Stimulated activated naive CD4-positive, alpha-beta T cell (primary cell): ENCODE data around the gene RLN3.
"Not testable (repeated sequence)": the region's sequence is repeated elsewhere in the genome, so short reads cannot be mapped to it uniquely, and the experiment has no call there.

Experiments used
- DNase-seq, 6 experiments: peaks; one replicate each; lab custom pipeline; 2025; lab: John Stamatoyannopoulos, UW

RLN3 gene

GRCh38 chr19:14021474-14021873 lies 6.5 kb upstream of the RLN3 start:
- no peak for DNase-seq

- DNase-seq = no peak
Observed at GRCh38 chr19:14022469-14022868, 5.5 kb upstream of the RLN3 start.

GRCh38 chr19:14023404-14024235 lies 4.3 kb upstream of the RLN3 start:
- DNase-seq = no peak

GRCh38 chr19:14026652-14027192 lies 1.2 kb upstream of the RLN3 start:
- not testable (repeated sequence) for DNase-seq

- no peak for DNase-seq
Observed at GRCh38 chr19:14028901-14029300, 953 bp downstream of the RLN3 start.

GRCh38 chr19:14030997-14031718 lies 3.2 kb downstream of the RLN3 start:
- DNase-seq = peak in 2 of 6 experiments; percentile 80 to 81

- DNase-seq = peak; percentile 64 to 90 (median 80)
Observed at GRCh38 chr19:14031719-14032480, 4.0 kb downstream of the RLN3 start, which contains the start of gene IL27RA. IL27RA (plus strand) TSS chr19:14031762; CDS start chr19:14031873, 111 bp downstream.

GRCh38 chr19:14033946-14034345 lies 6.0 kb downstream of the RLN3 start:
- no peak for DNase-seq

- DNase-seq = not testable (repeated sequence)
Observed at GRCh38 chr19:14035159-14035558, 7.2 kb downstream of the RLN3 start.

GRCh38 chr19:14035706-14036105 lies 7.8 kb downstream of the RLN3 start:
- no peak for DNase-seq

GRCh38 chr19:14039181-14039580 lies 11.2 kb downstream of the RLN3 start:
- DNase-seq = no peak

GRCh38 chr19:14042659-14043608 lies 15.0 kb downstream of the RLN3 start:
- peak in 3 of 6 experiments; percentile 14 to 32 (median 23) for DNase-seq

GRCh38 chr19:14047866-14048265 lies 19.9 kb downstream of the RLN3 start:
- DNase-seq = not testable (repeated sequence)

GRCh38 chr19:14048443-14049153 lies 20.6 kb downstream of the RLN3 start:
- DNase-seq = peak; percentile 25 to 78 (median 66)

GRCh38 chr19:14050512-14050911 lies 22.6 kb downstream of the RLN3 start:
- no peak for DNase-seq

- DNase-seq = not testable (repeated sequence)
Observed at GRCh38 chr19:14050961-14051360, 23.0 kb downstream of the RLN3 start.

GRCh38 chr19:14051980-14052379 lies 24.0 kb downstream of the RLN3 start:
- DNase-seq = no peak

- DNase-seq = no peak
Observed at GRCh38 chr19:14052470-14052869, 24.5 kb downstream of the RLN3 start.

- DNase-seq = no peak
Observed at GRCh38 chr19:14053032-14053431, 25.1 kb downstream of the RLN3 start.

GRCh38 chr19:14053500-14053899 lies 25.6 kb downstream of the RLN3 start:
- no peak for DNase-seq
